Kasumi-1 (cell line): ENCODE results near the gene MLPH.

ENCODE experiments used
- DNase-seq, 2 experiments: peaks; one replicate each; lab custom pipeline; 2025; lab: John Stamatoyannopoulos, UW

The MLPH gene

DNA sequence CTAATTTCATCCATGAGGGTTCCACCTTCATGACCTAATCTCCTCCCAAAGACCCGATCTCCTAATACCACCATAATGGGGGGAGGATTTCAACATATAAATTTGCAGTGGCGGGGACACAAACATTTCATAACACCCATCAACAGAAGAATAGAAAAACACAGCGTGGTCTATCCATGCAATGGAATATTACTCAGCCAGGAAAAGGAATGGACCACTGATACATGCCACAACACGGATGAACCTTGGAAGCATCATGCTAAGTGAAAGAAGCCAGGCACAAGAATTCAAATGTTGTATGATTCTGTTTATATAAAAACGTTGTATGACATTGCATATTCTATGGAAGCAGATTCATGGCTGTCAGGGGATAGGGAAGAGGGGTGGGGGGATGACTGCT is 82.0 kb downstream of the MLPH start:
- DNase-seq, result no peak

DNA sequence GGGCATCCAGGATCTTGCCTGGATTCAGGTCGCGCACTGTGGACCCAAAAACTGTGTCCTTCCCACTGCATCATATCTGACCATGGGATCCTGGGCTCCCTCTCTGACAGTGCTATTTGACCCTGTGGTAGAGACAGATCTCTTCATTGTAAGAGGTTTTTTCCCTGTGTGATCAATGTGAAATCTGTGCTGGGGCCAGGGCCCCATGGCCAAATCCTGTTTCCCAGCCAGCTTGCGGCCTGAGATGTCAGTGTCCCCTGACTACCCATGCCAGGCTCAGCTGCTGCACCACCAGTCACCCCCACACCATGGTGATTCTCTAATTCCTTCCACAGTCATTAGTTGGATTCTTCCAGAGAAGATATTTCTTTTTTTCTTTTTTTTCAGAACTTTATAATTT is 82.8 kb downstream of the MLPH start:
- DNase-seq, result no peak

DNA sequence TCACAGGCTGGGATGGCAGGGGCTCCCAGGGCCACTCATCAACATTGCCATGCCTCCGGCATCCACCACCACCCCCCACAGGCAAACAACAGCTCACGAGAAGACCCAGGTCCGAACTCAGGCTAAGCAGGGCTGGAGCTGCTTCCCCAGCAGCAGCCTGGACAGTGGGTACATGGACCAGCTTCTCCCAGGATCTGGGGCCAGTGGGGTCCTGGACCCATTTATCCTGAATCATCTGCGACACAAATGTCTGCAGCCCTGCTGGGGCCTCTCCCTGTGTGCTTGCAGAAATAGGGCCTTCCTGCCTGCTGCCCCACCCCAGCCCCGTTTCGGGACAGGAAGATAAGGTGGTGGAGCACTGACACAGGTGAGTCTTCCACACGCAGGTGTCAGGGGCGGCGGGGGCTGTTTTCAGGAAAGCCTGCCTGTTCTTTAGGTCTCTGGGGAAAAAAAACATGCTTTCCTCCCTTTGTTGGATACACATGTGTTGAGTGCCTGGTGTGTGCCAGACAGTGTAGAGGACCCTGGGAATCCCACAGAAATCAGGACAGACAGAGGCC is 83.8 kb downstream of the MLPH start:
- no peak for DNase-seq

DNA sequence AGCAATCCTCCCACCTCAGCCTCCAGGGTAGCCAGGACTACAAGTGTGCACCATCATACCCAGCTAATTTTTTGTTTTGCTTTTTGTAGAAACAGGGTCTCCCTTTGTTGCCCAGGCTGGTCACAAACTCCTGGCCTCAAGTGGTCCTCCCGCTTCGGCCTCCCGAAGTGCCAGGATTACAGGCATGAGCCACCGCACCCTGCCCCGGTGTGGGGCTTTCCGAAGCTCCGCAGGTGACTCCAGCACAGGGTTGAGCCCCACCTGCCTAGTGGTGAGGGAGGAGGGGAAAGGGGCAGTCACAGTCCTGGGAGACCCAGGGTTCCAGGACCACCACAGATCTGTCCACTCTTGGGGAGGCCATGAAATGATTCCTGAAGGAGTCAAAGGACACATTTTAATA is 84.5 kb downstream of the MLPH start:
- DNase-seq, result no peak

DNA sequence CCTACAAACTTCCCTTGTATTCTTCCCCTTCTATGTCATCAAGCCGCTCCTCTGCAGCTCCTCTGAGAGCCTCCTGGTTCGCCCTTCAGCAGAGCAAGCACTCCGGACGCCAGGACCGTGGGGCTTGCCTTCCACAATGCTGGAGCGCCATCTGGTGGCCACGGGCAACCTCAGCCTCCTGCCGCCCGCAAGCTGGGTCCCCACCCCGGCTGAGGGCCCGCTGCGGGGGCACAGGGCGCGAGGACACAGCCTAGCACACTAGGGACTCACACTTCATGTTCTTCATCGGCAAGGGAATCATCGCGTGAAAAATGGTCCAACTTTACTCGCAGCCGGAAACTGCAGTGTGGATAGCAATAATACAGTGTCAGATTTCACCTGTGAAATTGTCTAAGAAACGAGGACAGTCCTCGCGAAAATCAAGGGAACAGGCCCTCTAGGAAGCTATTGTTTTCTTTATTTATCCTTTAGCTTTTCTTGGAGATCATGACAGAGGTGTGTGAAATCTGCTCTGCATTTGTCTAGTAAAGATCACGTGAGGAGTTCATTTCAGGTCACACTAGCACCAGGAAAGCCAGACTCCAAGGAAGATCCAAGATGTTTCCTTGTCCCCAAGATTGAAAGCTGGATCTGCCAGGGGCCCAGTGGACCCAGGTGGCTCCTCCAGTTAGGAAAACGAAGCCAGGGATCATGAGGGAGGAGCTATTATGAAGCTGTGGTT is 85.1 kb downstream of the MLPH start:
- peak; percentile 50 to 60 for DNase-seq

DNA sequence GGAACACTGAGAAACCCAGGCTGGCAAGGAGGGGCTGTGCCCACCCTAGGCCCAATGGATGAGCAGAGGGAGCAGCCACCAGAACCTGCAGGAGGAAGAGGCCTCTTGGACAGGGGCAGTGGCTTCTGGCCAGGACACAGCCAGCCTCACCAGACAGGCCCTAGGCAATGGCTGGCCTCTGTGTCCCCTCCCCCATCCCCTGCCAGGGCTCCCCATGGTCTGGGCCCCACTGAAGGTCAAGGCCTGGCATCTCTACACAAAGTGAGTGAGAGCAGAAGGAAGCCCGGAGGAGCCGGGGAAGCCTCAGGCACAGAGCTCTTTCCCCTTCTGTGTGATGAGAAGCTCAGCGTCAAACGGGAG is 85.7 kb downstream of the MLPH start:
- no peak for DNase-seq

DNA sequence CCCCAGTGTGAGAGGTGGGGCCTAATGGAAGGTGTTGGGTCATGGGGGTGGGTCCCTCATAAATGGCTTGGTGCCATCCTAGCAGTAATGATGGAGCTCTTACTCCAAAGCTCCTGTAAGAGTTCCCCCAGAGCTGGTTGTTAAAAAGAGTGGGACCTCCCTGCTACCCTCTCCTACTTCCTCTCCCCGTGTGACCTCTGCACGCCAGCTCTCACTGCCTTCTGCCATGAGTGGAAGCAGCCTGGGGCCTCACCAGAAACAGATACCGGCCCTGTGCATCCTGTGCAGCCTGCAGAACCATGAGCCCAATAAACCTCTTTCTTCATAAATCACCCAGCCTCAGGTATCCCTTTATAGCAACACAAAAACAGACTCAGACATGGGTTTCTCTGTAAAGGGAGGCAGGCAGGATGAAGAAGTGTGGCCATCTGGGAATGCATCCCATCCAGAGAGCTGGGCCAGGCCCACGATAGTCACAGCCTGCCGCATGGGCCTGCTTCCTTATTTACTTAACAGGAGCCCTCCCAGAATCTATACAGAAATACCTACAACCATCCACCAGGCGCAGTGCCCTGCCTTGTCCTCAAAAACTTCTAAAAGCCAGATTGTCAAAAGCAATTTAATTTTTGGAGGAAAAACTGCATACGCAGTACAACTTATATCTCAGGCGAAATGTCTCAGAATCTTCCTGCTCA is 86.8 kb downstream of the MLPH start:
- DNase-seq, result no peak

DNA sequence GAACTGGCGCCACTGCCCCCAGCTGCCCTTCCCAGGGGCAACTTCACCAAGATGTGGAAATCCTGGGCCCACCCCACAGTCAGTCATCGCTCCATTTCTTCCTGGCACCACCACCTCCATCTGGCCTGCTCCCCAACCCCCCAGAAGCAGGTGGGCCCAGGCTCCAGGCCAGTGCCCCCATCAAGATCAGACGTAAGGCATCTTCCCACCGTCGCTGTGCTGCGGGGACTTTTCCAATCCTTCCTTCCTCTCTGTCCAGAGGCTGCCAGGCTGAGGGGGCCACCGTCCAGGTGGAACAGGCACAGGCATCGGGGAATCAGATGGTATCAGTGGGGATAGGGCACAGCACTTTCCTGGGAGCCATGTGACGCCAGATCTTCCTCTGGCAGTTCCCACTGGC is 87.4 kb downstream of the MLPH start:
- no peak for DNase-seq

DNA sequence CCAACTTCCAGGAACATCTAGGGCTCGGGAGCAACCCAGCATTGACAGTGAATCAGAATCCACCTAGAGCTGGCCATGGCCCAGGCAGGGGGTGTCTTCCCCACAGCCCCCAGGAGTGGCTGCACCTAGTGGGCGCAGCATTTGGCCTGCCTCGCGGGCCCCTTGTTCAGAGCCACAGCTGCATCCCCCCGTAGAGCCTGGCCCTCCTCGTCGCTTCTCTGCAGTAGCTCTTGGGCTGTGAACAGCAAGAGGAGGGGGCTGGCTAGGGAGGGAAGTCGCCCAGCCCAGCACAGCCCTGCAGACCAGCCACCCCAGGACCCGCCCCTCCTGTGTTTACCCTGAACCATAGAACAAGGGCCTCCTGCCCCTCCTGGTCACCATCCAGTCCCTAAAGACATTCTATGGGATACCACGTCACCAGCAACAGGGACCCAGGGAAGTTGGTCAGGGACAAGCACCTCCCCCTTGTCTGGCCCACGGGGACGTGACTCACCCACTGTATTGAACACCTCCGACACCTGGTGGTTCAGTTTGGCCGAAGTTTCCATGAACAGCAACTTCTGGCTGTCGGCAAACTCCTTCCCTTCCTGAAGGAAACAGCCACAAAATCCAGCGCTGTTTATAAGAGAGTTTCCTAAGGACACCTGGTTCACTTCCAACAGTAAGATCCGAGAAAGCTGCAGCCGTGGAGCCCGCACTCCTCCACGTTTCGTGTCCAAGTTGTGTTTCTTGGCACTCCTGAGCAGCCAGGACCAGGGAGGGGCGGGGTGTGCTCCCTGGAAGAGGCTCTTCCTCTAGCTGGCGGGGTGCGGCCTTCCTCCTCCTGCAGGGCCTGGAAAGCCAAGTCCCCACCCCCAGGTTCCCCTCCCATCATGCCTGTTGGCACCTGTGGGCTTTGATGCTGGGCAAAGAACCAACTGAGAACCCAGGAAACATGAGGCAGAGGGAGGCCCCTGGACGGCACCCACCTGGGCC is 88.1 kb downstream of the MLPH start:
- no peak for DNase-seq

DNA sequence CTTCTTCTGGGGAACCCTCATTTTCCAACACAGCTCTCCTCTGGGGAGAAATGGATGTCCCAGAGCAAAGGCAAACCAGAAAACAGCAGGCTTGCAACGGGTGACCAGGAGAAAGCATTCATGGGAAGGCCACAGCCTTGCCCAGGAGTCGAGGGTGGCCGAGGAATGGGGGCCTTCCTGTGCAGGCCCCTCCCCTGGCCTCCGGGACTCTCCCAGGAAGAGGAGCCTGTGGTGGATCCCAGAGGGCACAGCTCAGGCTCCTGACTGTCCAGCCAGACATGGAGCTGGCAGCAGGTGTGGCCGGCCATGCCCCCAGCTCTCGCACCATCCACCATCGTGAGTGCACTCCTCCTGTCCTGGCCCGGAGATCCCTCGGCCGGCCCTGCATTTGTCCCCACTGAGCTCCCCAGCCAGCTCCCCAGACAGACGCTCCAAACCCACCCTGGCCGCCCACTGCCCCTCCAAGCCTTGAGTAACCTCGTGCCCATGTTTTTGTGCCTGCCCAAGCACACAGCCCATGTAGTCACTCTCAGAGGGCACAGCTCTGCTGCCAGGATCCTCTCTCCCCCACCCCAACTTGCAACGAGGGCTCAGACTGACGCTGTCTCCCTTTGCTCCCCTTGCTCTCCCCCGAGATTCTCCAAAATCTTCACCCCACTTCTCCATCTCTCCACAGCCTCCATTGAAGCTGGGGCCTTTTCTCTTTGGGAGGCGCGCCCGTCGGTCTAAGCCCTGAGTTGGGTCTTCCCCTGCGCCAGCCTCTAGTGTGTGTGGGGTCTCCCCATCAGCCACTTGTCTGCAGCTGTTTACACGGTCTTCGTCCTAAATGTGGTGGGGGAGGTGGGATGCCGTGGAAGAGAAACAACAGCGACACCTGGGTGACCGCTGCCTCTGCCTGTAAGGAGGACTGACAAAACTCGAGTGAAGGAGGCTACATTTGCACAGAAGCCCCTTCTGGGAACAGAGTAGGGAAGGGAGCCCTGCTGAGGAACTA is 89.1 kb downstream of the MLPH start:
- DNase-seq, result no peak

DNA sequence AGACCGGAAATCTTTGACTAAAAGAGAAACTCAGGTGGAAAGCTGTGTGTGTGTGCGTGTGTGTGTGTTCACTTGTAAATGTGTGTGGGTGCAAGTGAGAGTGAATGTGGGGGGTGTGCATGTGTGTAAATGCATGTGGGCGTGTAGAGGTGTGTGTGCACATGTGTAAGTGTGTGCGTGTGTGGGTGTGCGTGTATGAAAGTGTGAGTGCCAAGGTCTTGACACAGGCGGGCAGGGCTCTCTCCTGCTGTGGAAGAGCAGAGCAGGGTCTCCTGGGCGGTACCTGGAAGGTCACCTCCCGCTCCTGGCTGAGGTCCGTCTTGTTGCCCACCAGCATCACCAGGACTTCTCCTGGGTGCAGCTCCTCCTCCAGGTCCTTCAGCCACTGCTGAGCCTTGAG is 89.9 kb downstream of the MLPH start:
- no peak for DNase-seq

DNA sequence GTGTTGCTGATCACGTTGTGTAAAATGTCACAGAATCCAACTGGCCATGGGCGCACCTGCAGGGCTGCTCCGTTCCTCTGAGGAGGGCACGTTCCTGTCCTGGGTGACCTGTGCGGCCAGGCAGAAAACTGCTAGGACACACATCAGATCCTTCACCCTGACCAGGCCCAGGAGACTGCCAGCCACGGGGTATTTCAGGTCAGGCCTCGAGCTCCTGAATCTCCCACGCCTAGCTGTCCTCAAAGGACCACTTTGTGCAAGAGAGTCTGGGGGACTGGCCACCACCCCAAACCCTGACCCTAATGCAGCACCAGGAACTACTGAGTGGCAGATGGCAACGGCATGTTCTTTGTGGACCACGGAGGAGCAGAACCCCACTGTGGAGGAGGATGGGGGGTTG is 90.4 kb downstream of the MLPH start:
- no peak for DNase-seq

DNA sequence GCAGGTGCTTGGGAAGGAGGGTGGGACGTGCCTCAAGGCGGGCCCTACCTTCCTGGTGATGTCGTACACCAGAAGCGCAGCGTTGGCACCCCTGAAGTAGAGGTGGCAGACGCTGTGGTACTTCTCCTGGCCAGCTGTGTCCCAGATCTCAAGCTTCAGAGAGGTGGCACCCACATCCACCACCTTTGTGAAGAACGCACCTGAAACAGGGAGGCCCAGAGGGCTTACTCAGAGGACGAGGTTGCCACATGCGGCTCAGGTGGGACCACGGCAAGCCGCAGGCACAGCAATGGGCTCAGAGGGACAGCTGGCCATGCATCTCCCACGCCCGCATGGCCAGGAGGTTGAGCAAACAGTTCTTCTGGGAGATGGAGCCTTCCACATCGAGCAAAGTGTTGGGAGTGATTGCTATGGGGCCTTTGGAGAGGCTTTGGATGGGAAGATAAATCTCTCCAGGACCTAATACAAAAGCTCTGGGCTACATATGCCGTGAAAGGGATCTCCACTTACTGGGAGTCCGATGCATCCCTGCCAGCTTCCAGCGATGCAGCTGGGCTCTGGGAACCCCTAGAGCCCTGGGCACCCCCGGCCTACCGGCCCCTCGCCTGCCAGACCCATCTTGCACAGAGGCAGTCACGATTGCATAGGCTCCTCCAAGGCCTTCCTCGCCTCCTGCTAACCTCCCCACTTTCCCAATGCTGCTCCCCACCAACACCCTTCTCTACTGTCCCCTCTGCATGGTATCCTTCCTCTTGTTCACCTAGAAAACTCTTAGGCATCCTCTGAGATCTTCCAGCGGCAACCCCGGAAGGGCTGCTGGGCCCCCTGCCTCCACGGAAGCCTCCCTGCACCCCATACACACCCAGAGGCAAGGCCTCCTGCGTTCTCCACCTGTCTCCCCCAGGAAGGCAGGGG is 91.2 kb downstream of the MLPH start:
- no peak for DNase-seq

DNA sequence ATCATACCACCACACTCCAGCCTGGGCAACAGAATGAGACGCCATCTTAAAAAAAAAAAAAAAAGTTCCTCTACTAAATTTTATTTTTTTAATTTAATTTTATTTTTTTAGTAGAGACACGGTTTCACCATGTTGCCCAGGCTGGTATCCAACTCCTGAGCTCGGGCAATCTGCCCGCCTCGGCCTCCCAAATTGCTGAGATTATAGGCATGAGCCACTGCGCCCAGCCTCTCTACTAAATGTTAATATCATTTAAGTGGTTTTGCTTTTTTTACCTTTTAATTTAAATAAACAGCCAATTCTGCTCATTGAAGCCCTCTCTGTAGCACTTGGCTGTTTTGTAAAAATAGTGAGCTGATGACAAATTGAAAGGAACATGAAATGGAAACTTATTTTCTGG is 94.3 kb downstream of the MLPH start:
- DNase-seq, result no peak

DNA sequence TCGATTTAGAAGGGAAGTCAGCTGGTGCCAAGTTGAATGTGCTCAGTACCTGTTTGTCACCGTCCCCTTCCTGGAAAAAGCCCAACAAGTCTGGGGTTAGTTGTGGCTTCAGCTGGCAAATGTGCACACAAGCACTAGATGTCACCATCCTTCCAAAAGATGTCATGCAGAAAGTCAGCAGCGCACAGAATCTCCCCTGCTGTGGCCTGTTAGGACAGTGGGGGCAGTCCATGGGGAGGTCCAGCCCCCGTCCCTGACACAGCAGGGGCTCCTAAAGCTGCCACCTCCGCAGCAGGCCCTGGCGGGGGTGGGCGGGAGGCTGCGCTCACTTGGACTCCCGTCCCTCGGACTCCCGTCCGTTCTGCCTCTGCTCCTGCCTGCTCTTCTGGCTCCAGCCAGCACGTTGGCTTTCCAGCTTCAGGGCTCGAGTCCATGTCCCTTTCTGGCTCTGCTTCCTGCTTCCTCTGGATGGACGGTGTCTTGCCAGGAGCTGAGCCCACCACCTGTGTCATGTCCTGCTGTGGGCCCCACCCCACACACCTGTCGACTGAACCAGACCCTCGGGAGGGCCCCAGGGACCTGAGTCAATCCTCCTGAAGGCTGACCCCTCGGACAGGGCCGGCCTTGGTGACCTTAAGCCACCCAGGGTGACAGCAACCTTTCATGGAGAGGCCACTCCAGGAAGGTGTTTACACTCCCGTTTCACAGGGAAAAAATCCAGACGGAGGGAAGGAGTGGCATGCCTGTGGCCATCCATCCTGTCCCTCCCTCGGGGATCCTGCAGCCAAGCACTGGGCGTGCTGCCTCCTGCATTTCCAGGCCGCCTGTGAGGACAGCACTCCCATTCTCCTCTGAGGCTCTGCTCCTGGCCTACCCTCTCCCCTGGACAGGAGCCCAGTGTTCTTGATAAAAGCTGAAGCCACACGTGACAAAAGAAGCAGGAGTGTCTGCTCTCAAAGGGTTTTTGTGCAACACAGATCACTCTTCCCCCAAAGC is 95.0 kb downstream of the MLPH start:
- peak; percentile 26 to 38 for DNase-seq

DNA sequence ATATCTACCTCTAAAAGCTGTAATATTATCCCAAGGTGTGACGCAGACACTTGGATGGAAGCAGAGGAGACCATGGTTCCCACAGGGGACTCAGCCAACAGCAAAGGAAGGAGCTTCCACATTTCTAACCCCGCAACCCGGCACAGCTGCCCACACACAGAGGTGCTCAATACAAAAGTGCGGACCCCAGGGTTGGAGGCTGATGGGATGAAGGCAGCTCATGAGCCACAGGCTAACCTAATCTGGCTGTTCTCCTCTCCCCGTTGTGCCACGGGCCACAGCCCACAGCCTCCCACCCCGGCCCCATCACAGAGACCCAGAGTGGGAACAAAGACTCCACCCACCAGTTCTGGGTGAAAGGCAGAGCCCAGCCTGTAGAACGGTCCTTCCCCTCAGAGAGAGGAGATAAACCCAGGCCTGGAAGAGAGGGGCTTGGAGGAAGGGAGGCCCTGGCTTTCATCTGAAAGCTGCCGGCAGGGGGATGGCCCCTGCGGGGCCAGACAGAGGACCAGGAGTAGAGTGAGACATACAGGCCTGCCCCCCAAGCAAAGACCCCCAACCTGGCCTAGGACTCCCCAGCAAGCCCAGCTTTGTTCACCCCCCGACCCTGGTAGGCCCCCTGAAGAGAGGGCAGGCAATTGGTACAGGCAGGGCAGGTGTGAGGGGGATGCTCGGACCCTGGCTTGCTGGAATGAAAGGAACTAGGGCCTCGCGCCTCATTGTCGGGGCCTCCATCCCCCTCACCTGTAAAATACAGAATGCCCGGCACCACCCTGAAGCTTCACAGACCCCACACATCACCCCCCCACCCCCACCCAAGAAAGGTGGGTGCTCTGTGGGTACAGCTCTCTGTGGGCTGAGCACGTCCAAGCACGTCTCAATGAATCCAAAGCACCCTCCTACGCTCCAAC is 96.6 kb downstream of the MLPH start:
- DNase-seq, result no peak

DNA sequence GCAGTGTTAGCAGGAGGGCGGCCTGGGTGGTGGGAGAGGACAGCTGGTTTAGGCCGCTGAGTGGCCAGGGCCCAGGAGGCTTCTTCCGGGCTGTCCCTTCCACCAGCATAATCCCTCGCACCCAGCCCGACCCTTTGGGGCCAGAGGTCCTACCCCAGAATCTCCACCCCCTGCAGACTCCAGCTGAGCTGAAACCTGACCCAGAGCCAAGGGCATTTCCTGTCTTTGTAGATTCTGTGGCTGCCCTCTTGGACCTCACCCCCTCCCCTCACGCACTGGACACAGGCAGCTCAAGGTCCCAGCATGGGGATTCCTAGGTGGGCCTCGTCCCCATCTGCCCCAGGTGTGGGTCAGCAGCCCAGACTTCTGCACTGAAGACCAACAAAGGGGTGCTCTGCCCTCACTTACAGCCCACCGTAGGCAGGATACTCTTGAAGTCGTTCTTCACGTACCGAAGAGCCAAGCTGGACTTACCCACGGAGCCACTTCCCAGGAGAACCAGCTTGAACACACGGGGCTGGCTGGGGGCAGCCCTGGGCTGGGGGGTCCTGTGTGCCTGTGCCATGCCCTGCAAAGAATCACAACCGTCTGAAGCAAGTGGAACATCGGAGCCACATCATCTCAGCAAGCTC is 98.7 kb downstream of the MLPH start:
- no peak for DNase-seq
